ENCODE results near the gene RTN4.

RTN4 gene

DNA sequence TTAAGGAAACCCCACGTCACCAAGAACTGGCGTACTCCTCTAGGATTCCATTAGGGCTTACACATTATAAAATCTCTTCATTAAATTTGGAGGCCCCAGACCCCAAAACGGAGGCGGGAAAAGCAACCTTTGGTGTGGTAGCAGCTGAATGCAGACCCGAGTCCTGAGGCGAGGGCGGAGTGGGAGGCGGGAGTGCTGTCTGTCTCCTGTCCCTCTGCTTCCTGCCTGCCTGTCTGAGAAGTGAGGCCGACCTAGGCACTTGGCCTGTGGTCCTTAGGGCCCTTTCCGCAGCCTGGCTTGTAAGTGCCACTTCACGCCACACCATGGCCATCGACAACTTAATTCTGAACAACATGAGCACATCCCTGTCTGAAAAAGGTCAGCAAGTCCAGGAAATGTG lies 102.1 kb downstream of the RTN4 start:
- no peak for DNase-seq

DNA sequence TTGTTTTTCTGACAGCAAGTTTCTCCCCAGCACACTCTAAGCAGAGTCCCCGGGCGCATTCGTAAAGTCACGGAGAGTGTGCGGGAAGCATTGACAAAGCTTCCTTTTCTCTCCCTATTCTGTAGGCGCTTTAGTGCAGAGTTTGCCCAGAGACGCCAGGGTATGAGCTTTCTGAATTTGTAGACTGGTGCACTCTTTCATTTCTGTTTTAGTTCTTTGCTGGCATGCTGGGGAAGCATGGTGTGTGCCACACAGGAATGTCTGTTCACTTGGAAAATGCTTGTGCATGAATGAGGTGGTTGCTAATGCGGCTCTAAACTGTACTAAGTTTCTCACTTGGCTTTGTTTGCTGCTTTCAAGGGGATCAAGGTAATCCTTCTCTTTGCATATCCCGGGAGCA lies 102.6 kb downstream of the RTN4 start:
- no peak for DNase-seq

DNA sequence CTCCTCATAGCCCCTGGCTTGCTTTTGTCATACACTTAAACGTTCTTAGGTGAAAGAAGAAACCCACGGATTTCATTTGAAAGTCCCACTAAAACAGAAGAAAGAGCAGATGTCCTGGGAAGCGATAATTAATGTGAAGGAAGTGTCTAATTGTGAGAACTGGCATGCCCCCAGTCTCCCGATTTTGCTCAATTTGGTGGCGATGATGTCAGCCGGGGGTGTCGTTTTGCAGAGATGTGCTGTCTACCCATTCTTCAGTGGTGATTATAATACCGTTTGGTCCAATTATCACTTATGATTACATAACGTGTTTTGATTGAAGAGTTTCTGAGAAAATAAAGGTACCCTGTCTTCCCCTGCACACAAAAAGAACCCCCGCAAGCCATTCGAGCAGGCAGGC lies 103.1 kb downstream of the RTN4 start:
- no peak for DNase-seq

DNA sequence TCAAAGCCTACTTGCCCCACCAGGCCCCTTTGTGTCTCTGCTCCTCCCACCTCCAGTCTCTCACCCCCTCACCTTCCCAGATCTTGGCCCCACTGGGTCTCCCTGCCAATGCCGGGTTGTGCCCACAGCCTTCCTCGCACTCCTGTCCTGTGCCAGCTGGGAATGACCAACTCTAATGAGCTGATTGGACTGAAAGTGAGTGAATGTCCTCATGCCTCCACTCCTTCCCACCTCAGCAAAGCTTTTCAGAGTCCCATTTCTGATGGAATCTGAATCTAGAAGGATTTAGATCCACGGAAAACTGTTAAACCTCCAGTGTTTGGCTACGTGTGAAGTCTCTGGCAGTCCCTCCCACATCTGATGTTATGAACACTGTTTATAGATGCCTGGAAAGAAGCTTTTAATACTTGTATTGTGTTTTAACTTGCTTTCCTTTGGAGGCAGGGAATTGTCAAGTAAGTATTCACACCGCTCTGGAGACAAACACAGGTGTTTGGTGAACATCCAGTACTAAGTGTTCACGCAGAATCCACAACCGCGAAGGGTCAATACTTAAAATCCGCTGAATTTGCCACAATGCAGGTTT lies 103.9 kb downstream of the RTN4 start:
- no peak for DNase-seq

DNA sequence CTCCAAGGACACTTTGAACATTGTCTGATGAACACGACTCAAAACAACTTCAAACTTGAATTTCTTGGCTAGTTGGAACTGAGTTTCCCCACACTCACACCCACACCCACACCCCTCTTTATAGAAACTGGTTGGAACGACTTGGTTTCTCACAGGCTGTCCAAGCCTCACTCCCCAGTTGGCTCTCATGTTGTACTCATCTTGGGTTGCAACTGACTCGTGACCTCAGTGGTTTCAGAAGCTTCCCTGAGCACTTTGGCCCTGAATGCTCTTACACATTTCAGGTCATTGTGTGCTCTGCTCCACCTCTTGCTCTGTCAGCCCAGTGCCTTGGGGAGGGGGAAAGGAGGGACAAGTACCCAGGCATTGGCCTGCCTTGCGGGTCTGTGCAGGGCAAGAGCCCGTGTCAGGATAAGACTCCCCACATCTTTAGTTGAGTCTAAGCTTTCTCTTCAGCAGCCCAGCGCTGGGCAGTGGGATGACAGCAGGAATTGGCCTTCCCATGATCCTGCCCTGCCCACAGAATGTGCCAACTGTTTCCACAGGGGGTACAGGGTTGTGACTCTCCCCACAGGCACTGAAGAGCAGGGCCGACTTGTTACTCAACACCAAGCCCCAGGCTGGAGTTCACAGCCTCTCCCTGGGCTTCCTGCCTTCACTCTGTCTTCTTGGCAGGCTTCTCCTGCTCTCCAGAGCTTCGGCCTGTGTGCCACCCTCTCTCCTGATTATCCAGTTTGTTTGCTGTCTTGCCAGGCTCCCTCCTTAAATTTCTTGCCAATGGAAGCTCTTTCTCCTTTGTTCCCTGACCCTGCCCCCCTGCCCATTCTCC lies 104.6 kb downstream of the RTN4 start:
- no peak for DNase-seq

DNA sequence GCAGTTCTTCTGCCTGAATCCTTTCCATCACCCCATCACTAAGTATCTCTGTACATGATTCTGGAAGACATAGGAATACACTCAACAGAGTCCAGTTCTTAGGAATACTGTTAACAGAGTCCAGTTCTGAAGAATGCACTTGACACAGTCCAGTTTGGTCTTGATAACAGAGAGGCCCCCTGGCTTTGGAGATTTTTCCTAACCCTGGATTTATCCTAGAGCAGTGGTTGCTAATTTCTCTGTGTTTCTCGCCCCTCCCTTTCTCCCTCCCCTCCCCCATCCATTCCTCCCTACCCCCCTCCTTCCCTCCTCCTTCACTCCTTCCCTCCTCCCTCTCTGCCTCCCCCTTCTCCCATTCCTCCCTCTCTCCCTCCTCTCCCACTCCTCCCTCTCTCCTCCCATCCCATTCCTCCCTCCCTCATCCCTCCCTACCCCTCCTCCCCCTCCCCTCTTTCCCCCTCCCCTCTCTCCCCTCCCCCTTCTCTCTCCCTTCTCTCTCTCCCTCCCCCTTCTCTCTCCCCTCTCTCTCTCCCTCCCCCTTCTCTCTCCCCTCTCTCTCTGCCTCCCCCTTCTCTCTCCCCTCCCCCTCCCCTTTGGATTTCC lies 105.4 kb downstream of the RTN4 start:
- DNase-seq, result no peak

DNA sequence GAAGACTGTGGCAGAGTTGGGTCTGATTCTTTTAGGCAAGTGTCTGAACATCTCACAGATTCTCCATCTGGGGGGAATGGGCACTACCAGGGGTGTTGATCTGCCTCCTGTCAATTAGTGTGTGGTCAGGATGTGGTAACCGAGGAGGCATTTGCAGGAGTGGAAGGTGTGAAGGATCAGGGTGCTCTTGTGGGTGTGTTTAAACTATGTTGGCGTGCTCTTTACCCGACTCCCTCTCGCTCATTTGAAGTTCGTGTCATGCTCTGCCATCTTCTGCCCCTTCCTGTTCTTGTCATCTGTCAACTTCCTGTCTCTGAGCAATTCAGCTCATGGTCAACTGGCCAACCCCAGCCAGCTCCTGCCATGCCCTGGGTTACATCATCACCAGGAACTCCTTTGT lies 107.9 kb downstream of the RTN4 start:
- no peak for DNase-seq

DNA sequence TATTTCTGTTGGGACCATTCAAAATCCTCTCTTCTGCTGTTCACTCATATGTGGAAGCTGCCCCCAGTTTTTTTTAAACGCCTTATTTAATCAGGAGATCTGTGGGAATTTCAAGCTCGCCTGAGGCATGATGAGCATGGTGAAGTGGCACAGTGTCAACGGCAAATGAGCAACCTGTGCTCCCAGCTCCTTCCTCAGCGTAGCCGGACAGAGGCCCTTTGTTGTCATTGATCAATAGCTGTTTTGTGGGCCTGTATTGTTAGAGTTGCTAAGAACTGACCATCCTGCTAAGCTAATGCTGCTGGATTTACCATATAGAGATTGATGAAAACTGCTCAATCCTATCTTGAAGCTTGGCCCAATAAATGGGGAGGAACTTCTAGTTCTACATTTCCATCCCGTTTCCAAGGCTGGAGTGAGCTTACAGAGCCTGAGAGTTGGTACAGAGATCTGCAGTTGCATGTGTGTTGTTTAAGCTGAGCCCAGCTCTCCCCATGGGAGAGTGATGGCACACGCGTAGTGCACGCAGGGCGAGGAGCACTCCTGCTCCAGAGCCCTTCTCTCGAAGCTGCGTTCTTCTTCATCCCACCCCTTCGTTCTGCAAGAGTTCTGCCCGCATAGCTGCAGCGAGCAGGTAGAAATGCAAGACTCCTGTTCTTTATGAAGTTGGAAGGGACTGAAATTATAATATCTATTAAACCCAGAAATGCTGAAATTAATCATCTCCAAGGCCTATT lies 108.8 kb downstream of the RTN4 start:
- DNase-seq, result no peak

DNA sequence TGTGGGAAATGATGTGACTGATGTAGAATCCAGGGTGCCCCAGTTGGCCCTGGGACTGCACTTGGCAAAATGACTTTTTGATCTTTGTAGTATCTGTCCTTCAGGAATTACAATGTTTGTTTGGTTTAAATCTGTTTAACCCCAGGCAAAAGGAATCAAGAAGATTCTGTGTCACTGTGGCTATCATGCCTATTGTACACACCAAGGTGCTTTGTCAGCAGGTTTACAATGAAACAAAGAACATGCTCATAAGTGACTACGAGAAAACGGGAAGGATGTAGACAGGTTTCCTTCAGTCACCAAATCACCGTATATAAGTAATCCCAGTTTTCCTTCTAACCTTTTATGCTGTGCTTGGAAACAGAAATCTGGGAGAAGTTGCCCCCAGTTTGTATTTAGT lies 109.5 kb downstream of the RTN4 start:
- DNase-seq, result no peak

DNA sequence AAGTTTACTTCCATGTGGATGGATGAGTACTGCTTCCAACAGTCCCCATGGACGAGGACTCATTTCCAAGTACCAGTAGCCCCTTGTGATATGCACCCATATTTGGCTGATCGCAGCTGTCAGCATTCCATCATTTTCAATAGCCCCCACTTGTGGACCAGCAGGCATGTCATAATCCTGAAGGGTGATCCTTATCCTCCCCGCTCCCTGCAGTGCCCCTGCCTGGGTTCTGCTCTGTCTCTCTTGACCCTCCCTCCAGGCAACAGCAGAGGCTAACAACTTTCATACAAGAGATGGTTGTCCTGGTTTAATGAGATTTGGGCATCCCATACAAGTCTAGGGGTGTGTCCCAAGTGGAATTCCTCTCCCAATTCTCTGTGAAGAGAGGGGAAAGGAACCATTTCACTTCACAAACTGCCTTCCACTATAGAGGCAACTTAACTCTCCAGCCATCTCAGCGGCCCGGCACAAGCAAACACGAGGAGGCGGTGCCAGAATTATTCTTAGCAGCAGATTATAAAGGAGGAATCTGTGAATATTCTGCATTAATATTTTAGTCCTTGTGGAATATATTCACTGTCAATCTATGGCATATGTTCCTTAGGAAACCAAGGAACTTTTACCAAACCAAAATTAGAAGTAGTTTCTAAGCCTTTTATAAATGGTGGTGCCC lies 110.7 kb downstream of the RTN4 start:
- DNase-seq, result no peak

DNA sequence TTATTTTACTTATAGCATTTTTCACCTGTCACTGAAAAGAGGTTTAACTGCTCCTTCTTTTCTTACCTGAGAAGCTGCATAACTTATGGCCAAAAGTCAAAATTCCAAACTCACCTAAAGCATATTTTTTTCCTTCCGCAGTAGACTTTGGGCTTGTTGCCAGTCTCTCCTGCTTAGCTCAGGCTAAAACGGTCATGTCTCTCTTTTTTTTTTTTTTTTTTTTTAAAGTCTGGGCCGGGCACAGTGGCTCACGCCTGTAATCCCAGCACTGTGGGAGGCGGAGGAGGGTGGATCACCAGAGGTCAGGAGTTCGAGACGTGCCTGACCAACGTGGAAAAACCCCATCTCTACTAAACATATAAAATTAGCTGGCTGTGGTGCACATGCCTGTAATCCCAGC lies 113.5 kb downstream of the RTN4 start:
- DNase-seq, result no peak

DNA sequence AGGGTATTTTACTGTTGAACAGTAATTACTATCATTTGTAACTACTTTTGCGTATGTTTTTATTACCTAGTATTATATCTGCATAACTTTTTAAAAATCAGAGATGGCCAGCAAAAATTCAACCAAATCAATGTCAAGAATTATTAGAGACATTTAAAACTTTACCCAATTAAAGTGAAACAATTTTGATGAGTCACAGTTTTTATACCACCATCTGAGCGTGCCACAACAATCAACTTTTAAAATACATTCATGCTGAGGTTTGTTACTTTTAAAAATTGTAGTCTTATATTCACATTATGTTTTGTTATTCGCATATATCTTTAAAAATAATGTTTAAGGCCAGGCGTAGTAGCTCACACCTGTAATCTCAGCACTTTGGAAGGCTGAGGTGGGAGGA lies 114.9 kb downstream of the RTN4 start:
- no peak for DNase-seq

DNA sequence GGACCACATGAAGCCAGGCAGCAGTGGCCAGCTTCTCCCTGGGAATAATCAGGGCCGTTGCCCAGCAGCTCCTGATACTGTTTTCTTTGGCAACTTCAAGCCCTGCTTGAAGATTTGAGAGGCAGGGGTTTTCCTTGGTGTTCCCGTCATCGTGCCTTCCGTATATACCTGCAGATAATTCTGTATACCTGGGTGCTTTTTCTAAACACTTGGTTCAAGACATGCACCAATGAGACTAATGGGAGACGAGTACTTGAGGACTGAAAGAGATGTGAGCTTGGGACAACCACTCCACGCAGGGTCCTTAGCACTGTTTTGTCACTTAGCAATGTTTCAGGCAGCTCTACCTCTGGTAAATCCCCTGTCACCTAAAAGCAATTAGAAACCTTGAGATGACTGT lies 118.8 kb downstream of the RTN4 start:
- no peak for DNase-seq

DNA sequence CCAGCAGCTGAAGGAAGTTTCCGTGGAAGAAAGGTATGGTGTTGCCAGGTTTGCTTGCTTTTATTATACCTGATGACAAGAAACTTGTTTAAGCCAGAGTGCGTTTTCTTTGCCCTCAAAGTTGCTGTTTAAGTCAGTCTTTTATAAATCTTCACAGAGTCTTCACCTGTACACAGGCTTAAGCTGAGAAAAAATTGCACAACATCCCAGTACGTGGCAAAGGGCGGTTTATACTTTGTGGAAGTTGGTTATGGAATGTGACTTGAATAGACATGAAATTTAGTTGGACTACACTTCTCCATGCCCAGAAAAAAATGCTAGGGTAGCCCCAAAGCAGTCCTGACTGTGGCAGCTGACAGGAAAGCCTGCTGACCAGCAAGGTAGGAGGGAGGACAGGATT lies 121.5 kb downstream of the RTN4 start:
- DNase-seq, result no peak

DNA sequence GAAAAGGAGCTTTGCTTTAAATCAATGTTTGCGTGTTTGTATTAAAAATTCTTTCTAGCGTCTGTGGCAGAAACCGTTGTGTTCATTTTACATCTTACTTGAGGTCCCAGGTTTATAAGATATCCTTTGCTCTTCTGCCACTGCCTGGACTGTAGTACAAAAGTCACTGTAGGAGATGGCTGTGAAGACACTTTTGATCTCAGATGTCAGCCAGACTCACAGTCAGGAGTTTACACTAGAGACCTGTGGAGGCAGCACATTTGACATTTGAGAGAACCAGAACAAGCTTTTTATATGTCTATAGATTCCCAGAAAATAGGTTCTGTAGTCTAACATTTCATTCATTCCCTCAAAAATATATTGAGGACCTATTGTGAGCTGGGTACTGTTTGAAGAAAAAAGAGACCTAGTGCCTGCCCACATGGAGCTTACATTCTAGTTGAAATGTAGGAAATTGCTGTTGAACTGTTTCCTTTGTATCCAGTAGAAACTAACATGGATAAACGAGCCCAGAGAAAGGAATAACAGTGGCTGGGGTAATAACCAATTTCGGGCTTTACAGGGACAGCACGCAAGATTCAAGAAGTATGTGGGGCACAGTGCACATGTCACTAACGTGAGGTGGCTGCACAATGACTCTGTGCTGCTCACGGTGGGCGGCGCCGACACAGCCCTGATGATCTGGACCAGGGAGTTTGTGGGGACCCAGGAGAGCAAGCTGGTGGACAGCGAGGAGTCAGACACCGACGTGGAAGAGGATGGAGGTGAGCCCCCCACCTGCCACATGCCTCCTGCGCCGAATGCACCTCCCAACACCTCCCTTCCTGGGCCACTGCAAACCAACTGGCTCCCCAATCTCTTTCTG lies 122.3 kb downstream of the RTN4 start:
- no peak for DNase-seq

DNA sequence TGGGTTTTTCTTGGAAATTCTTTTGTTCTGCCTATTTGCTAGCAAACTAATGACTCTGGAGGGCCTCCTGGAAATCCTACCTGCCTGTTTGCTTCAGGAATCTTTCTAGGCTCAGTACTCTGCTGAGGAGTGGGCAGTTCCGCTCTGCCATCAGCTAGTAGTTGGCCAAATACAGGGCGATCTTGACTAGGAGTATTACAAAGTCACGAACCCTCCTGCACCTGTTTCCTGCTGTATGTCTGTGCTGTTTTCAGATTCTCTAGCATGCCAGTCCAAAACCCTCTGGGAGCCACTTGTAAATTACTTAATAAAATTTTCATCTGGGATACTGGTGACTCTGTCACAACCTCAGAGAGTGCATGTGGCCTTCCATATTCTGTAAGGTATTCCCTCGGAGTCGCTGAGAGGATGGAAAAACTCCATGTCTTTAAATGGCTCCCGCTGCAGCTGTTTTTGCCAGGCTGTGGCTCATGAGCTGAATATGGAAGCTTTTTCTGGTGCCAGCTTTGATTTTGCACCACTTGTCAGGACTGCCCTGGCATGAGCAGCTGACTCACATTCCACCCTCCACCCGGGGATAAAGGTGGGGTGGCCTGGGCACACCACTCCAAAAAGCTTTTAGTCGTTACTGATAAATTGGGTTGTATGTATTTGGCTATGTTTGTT lies 123.0 kb downstream of the RTN4 start:
- DNase-seq, result no peak

DNA sequence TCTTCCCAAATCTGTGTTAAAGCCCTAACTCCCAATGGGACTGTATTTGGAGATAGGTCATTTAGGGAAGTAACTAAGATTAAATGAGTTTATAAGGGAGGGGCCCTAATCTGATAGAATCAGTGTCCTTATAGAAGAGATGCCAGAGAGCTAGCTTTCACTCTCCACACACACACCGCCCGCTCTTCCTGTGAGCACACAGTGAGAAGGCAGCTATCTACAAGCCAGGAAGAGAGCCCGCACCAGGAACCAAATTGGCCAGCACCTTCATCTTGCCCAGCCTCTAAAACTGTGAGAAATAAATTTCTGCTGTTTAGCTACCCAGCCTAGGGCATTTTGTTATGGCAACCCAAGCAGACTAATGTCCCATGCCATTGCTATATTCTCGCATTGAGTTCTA lies 125.2 kb downstream of the RTN4 start:
- no peak for DNase-seq

DNA sequence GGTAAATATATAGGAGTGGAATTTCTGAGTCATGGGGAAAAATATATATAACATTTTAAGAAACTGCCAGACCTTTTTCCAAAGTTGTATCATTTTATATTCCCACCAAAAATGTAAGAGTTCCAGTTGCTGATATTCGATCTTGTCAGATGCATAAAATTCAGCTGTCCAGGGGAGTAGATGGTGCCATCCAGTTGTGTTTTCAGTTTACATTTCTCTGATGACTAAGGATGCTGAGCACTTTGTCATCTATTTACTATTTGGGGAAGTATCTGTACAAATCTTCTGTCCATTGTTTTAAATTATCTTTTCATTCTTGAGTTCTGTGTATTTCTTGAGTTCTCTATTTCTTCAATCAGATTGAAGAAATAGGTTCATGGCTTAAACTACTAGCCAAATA lies 126.1 kb downstream of the RTN4 start:
- DNase-seq, result no peak
